Bronchial epithelial cell (primary cell): ENCODE results near the gene PTPRN2. TPM values are rescaled to one million over a fixed set of nuclear protein-coding genes. Genes with fewer than 3 reads are reported as not detected.

Experiments
- DNase-seq: peaks from one replicate; pipeline ENCODE4 v3.0.0-alpha.2; 2010; ENCODE audit warnings: low read depth
- FAIRE-seq: peaks from 2 replicates; lab custom pipeline; 2011; peaks lifted over from hg19 to GRCh38; lab: Jason Lieb, UNC
- H3K27me3 ChIP-seq: 2 replicates; pipeline ENCODE4 v1.5.1; 2011; ENCODE audit warnings: low read length; ENCODE audit not compliant: control insufficient read depth, insufficient read depth
- H3K36me3 ChIP-seq: 2 replicates; pipeline ENCODE4 v1.5.1; 2011; ENCODE audit warnings: low read length; ENCODE audit not compliant: control insufficient read depth, insufficient read depth
- H3K4me3 ChIP-seq: 2 replicates; pipeline ENCODE4 v1.5.1; 2011; ENCODE audit warnings: mild to moderate bottlenecking, low read depth, low read length, control low read depth
- CTCF ChIP-seq: IDR thresholded peaks from 2 replicates; pipeline ENCODE4 v1.5.1; 2011; ENCODE audit warnings: mild to moderate bottlenecking, moderate library complexity, low read length, control low read depth, inconsistent platforms; ENCODE audit not compliant: insufficient read depth, severe bottlenecking
- total RNA-seq: library from RNA; depleted of rRNA; stranded (reverse); fragments of >200 nt; gene quantifications from 2 replicates; pipeline ENCODE4 v1.2.1, GENCODE V29; 2014

PTPRN2 gene
- total RNA-seq, 1 donor from 2014 or later, result 1.1 TPM

- no peak for DNase-seq
- Histone ChIP-seq H3K36me3 (no peaks in the 10 kb centered on the region), H3K4me3 (no peak overlapping the region), H3K27me3 (no peaks in the 10 kb centered on the region)
- no peak for FAIRE-seq
- TF ChIP-seq CTCF, result no peak
Measured at GRCh38 chr7:158613481-158613880, 25.9 kb upstream of the PTPRN2 start.

- no peak for TF ChIP-seq CTCF
- DNase-seq, result no peak
- FAIRE-seq, result no peak
Measured at GRCh38 chr7:158612546-158612945, 24.9 kb upstream of the PTPRN2 start.

GRCh38 chr7:158611541-158611940 lies 23.9 kb upstream of the PTPRN2 start:
- TF ChIP-seq CTCF, result no peak
- no peak for FAIRE-seq
- H3K27me3 ChIP-seq, result no peaks in the 10 kb centered on the region

More at GRCh38 chr7:158612546-158612945, 24.9 kb upstream of the PTPRN2 start:
- no peak overlapping the region for H3K4me3 ChIP-seq
- H3K36me3 ChIP-seq, result no peaks in the 10 kb centered on the region
- H3K27me3 ChIP-seq, result no peaks in the 10 kb centered on the region

GRCh38 chr7:158609313-158609974 lies 21.8 kb upstream of the PTPRN2 start:
- no peak for TF ChIP-seq CTCF
- H3K27me3 ChIP-seq, result no peaks in the 10 kb centered on the region
- DNase-seq, result no peak
- no peaks in the 10 kb centered on the region for H3K36me3 ChIP-seq
- FAIRE-seq, result no peak
- no peak overlapping the region for H3K4me3 ChIP-seq

More at GRCh38 chr7:158611541-158611940, 23.9 kb upstream of the PTPRN2 start:
- DNase-seq, result no peak
- Histone ChIP-seq H3K36me3 (no peaks in the 10 kb centered on the region), H3K4me3 (no peak overlapping the region)

GRCh38 chr7:158607563-158607962 lies 19.9 kb upstream of the PTPRN2 start:
- FAIRE-seq (no peak), DNase-seq (no peak)
- Histone ChIP-seq H3K36me3 (no peaks in the 10 kb centered on the region), H3K27me3 (no peaks in the 10 kb centered on the region), H3K4me3 (no peak overlapping the region)
- TF ChIP-seq CTCF, result no peak
